ENCODE measurements around the gene LINC01488. TPM values are rescaled to one million over a fixed set of nuclear protein-coding genes. Genes with fewer than 3 reads are reported as not detected.

The LINC01488 gene
- total RNA-seq, 2 donors from 2014 or later: not detected

DNA sequence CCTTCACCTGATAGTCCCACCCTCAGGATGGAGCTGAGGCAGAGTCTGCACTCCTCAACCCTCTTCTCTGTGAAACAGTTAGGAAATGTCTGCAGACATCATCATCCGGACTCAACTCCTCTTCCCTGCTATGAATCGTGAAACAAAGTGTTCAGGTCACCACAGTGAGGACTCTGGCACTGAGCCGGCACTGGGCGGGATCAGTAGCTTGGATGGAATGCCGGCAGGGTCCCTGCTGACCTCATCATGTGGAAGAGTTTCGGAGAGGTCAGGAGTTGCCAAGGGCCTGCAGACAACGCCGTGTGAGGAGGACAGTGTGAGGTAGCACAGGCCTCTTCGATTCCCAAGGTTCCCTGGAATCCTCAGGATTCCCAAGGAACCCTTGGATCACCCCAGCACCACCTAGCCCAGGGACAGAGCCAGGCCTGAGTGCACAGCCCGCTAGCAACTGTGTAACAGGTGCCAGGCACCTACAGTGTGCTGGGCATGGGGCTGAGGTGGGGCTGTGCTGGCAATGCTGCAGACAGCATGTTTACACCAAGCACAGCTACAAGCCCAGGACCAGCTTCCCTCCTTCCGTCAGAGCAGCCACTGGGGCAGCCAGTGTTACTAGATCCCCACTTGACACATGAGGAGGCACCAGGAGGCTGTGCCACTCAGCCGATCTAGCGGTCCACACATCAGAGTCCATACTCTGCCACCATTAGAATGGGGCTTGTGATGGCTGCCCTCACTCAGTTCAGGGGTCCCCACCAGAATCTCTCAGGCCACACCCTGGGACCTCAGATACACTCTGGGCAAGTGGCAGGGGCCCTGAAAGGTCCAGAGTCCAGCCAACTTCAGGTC is 693 bp upstream of the LINC01488 start:
- DNase-seq: peak; percentile 70
- H3K4me3 ChIP-seq: no peak overlapping the region
- no peaks in the 10 kb centered on the region for H3K9me3 ChIP-seq
- peak overlapping the region; percentile 89 for H3K27ac ChIP-seq
- intact Hi-C loops (cut with DNase I): no loop called here
- peak overlapping the region; percentile 38 to 88 for H3K9ac ChIP-seq (ENCODE audit: low read depth in 2 of 2, low read length in 2 of 2)
- H3K4me1 ChIP-seq: no peaks in the 10 kb centered on the region
- TF ChIP-seq, protein P1, sequence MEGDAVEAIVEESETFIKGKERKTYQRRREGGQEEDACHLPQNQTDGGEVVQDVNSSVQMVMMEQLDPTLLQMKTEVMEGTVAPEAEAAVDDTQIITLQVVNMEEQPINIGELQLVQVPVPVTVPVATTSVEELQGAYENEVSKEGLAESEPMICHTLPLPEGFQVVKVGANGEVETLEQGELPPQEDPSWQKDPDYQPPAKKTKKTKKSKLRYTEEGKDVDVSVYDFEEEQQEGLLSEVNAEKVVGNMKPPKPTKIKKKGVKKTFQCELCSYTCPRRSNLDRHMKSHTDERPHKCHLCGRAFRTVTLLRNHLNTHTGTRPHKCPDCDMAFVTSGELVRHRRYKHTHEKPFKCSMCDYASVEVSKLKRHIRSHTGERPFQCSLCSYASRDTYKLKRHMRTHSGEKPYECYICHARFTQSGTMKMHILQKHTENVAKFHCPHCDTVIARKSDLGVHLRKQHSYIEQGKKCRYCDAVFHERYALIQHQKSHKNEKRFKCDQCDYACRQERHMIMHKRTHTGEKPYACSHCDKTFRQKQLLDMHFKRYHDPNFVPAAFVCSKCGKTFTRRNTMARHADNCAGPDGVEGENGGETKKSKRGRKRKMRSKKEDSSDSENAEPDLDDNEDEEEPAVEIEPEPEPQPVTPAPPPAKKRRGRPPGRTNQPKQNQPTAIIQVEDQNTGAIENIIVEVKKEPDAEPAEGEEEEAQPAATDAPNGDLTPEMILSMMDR (IDR thresholded peaks at IDR 0.05): no peak
- H3K27me3 ChIP-seq: no peaks in the 10 kb centered on the region
- H3K36me3 ChIP-seq: no peaks in the 10 kb centered on the region

DNA sequence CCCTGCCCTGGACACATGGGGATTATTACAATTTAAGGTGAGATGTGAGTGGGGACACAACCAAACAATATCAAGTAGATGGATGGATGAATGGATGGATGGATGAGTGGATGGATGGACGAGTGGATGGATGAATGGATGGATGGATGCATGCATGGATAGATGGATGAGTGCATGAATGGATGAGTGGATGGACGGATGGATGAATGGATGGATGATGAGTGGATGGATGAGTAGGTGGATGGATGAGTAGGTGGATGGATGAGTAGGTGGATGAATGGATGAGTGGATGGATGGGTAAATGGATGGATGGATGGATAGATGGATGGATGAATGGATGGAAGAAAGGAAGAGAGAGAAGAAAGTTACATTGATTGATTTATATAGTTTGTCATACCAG is 859 bp downstream of the LINC01488 start:
- no peaks in the 10 kb centered on the region for H3K4me1 ChIP-seq
- H3K27me3 ChIP-seq: no peaks in the 10 kb centered on the region
- H3K9ac ChIP-seq (ENCODE audit: low read depth in 2 of 2, low read length in 2 of 2): no peak overlapping the region
- H3K36me3 ChIP-seq: no peaks in the 10 kb centered on the region
- no peak overlapping the region for H3K27ac ChIP-seq
- intact Hi-C loops (cut with DNase I): no loop called here
- no peak overlapping the region for H3K4me3 ChIP-seq
- no peaks in the 10 kb centered on the region for H3K9me3 ChIP-seq
- TF ChIP-seq, protein P1 (IDR thresholded peaks at IDR 0.05): no peak
- DNase-seq: no peak

DNA sequence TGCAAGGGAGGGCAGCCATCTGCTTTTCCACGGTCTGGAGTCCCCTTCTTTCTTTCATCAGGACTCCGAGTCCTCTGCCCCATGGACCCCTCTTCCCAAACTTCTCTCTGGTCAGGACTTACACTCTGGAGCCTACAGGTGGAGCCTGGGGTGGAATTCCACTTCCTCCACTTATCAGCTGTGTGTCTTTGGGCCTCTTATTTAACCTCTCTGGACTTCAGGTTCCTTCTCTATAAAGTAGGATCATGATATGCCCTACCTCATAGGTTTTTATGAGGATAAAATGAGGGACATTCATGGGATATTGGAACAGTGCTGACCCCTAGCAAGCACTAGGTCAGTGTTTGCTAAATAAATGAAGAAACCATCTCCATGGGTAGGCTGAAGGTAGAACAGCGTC is 1.7 kb downstream of the LINC01488 start:
- DNase-seq: no peak
- Histone ChIP-seq H3K27me3 (no peaks in the 10 kb centered on the region), H3K27ac (no peak overlapping the region), H3K4me1 (no peaks in the 10 kb centered on the region), H3K4me3 (no peak overlapping the region), H3K9me3 (no peaks in the 10 kb centered on the region), H3K36me3 (no peaks in the 10 kb centered on the region), H3K9ac (ENCODE audit: low read depth in 2 of 2, low read length in 2 of 2) (no peak overlapping the region)
- TF ChIP-seq, protein P1 (IDR thresholded peaks at IDR 0.05): no peak
- intact Hi-C loops (cut with DNase I): no loop called here

DNA sequence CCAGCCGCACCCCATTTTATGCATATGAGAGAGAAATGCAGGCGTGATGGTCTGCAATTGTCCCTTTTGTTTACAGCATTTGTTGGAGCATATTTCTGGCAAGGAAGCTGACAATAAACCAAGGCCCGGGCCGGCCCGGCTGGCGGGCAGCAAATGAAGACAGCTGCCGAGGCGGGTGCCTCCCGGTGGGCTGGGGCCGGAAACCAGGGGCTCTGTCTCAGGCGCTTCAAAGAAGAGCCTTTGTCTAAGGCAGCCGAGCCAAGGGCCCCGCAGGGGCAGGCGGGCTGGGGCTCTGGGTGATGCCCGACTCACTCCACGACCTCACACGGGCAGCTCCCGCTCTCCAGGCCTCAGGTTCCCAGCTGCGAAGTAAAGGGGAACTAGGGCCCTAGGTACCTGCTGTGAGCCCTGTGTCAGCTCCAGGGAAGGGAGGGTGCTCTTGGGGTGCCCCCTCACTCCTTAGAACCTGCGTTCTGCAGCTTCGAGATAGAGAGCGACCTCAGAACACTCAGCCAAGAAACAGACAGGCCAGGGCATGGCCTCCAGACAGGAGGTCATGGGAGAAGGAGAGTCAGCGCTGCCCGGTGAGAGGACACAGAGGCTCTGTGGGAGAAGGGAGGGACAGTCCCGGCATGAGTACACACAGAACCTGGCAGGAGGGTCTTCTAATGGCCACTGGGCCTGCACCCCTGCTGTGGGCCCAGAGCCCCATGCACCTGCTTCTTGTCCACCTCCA is 2.4 kb downstream of the LINC01488 start:
- TF ChIP-seq, protein P1 (IDR thresholded peaks at IDR 0.05): no peak
- intact Hi-C loops (cut with DNase I): no loop called here
- H3K27ac ChIP-seq: no peak overlapping the region
- no peaks in the 10 kb centered on the region for H3K27me3 ChIP-seq
- H3K9ac ChIP-seq (ENCODE audit: low read depth in 2 of 2, low read length in 2 of 2): no peak overlapping the region
- no peaks in the 10 kb centered on the region for H3K4me1 ChIP-seq
- H3K4me3 ChIP-seq: no peak overlapping the region
- H3K9me3 ChIP-seq: no peaks in the 10 kb centered on the region
- H3K36me3 ChIP-seq: no peaks in the 10 kb centered on the region
- no peak for DNase-seq

DNA sequence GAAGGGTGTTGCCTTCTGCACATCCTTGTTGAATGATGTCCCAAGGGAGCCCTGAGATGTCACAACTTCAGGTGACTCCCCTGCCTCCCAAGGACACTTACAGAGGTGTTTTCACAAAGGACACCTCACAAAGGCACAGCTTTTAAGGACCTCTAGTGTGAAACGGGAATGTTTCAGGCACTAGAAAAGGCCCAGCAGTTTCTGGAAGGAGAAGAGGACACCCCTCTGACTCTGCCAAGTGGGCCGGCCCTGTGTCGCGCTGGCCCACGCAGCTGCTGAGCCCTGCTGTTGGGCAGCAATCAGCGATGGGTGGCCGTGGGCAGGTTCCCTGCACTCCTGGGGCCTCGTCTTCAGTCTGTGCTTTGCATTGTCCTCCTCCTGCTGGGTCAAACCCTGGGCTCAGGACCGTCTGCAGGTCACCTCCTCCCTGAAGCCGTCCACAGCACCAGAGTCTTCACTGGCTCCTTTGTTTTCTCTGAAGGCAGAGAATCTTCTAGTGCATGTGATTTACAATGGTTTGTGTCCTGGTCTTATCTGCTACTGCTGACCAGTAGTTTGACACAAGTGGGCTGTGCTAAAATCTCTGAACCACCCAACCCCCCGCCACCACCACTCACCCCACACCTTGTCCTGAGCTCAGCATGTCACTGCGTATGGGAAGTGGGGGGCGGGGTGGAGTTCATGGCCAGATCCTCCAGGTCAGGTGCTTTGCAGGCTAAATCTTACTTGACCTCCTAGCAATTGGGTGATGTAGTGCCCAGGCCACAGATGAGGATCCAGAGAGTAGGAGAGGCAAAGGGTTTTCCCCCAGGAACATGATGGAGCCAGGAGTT is 3.2 kb downstream of the LINC01488 start:
- no peak overlapping the region for H3K9ac ChIP-seq (ENCODE audit: low read depth in 2 of 2, low read length in 2 of 2)
- no peak overlapping the region for H3K27ac ChIP-seq
- no peaks in the 10 kb centered on the region for H3K9me3 ChIP-seq
- intact Hi-C loops (cut with DNase I): no loop called here
- no peaks in the 10 kb centered on the region for H3K36me3 ChIP-seq
- no peak overlapping the region for H3K4me3 ChIP-seq
- no peaks in the 10 kb centered on the region for H3K27me3 ChIP-seq
- TF ChIP-seq, protein P1 (IDR thresholded peaks at IDR 0.05): no peak
- no peak for DNase-seq
- no peaks in the 10 kb centered on the region for H3K4me1 ChIP-seq
